B cell (primary cell): ENCODE results near the gene TSEN54. TPM values are rescaled to one million over a fixed set of nuclear protein-coding genes. Genes with fewer than 3 reads are reported as not detected.
A peak's percentile ranks its signal among the peaks of the same experiment; 100 is the strongest.

Experiments used
- ATAC-seq: fragments of 200-7000 bp; cut with Tn5 transposase; one replicate; pipeline ENCODE4 v1.10.0; 2021; ENCODE audit warnings: low read depth, mild to moderate bottlenecking, moderate number of reproducible peaks, moderate library complexity
- CTCF ChIA-PET: fragments of 350-600 bp; sonication (Branson Sonifier 250); formaldehyde crosslinking; loops from one replicate; lab custom pipeline; 2021; ENCODE audit warnings: antibody characterized with exemption, inconsistent platforms; lab: Charles Lee
- POLR2A ChIA-PET: fragments of 350-600 bp; sonication (Branson Sonifier 250); formaldehyde crosslinking; loops from one replicate; lab custom pipeline; 2021; ENCODE audit warnings: antibody characterized with exemption; lab: Charles Lee
- DNase-seq: peaks from one replicate; pipeline ENCODE4 v3.0.0; 2013
- H2AFZ ChIP-seq: 2 replicates; pipeline ENCODE4 v1.6.1; 2012; ENCODE audit warnings: mild to moderate bottlenecking, low read depth, low read length; ENCODE audit not compliant: insufficient read depth, poor library complexity, severe bottlenecking
- H3K27ac ChIP-seq, 2 donors: 1 replicate in 1 of 2; 2 replicates in 1 of 2; pipeline ENCODE4 v1.5.1; 2012 to 2013; ENCODE audit warnings: low read length in 2 of 2, mild to moderate bottlenecking in 2 of 2, moderate library complexity in 1 of 2
- H3K27me3 ChIP-seq, 4 experiments: fragments of 200-600 bp in 1 of 4; sonication (generic) in 1 of 4; replicated peaks in 1 of 4; 1 replicate in 2 of 4; 2 replicates in 2 of 4; pipeline versions ENCODE4 v1.6.1 to v1.7.0; 2013 to 2016; ENCODE audit warnings: low read length in 3 of 4, mild to moderate bottlenecking in 2 of 4, mixed read lengths in 1 of 4, moderate library complexity in 1 of 4; ENCODE audit not compliant: insufficient read depth in 4 of 4, control insufficient read depth in 3 of 4; ENCODE audit errors: control extremely low read depth in 1 of 4
- H3K36me3 ChIP-seq, 2 experiments: replicated peaks in 1 of 2; 1 replicate in 1 of 2; 2 replicates in 1 of 2; pipeline versions ENCODE4 v1.6.1 to v1.7.1; 2013; ENCODE audit warnings: low read length in 1 of 2; ENCODE audit not compliant: insufficient read depth in 2 of 2, control insufficient read depth in 1 of 2; ENCODE audit errors: control extremely low read depth in 1 of 2, extremely low read depth in 1 of 2
- H3K4me1 ChIP-seq, 2 donors: fragments of 200-600 bp in 1 of 2; sonication (generic) in 1 of 2; 1 replicate in 1 of 2; 2 replicates in 1 of 2; pipeline versions ENCODE4 v1.5.1 to v1.6.1; 2013 to 2017; ENCODE audit warnings: low read length in 2 of 2; ENCODE audit not compliant: control insufficient read depth in 2 of 2, insufficient read depth in 2 of 2
- H3K4me2 ChIP-seq: replicated peaks from 2 replicates; pipeline ENCODE3; 2012; ENCODE audit warnings: mild to moderate bottlenecking, low read depth, low read length; ENCODE audit not compliant: poor library complexity, severe bottlenecking
- H3K4me3 ChIP-seq, 5 experiments: fragments of 200-600 bp in 1 of 5; sonication (generic) in 1 of 5; 1 replicate in 3 of 5; 2 replicates in 2 of 5; pipeline versions ENCODE4 v1.5.1 to v1.7.0; 2011 to 2016; ENCODE audit warnings: low read length in 4 of 5, mild to moderate bottlenecking in 4 of 5, low read depth in 2 of 5, control low read depth in 1 of 5, moderate library complexity in 1 of 5; ENCODE audit not compliant: insufficient read depth in 1 of 5; ENCODE audit errors: control extremely low read depth in 1 of 5, extremely low read depth in 1 of 5
- H3K79me2 ChIP-seq: fragments of 200-600 bp; sonication (generic); one replicate; pipeline ENCODE4 v1.6.0; 2016; ENCODE audit warnings: low read length; ENCODE audit not compliant: control insufficient read depth, insufficient read depth
- H3K9ac ChIP-seq: fragments of 200-600 bp; sonication (generic); 2 replicates; pipeline ENCODE4 v1.6.1; 2017; ENCODE audit warnings: mild to moderate bottlenecking, low read length, moderate library complexity
- H3K9me3 ChIP-seq, 3 donors: one replicate each; pipeline versions ENCODE4 v1.6.1 to v1.7.1; 2013; ENCODE audit warnings: low read length in 2 of 3; ENCODE audit not compliant: control insufficient read depth in 2 of 3, insufficient read depth in 1 of 3; ENCODE audit errors: control extremely low read depth in 1 of 3
- H4K20me1 ChIP-seq: 2 replicates; pipeline ENCODE4 v1.6.0; 2012; ENCODE audit warnings: mild to moderate bottlenecking, low read length; ENCODE audit not compliant: insufficient read depth, control insufficient read depth, poor library complexity, severe bottlenecking
- H3K27ac Mint-ChIP-seq: one replicate; pipeline ENCODE4 v1.8.0; 2021; ENCODE audit warnings: mixed read lengths
- H3K27me3 Mint-ChIP-seq: one replicate; pipeline ENCODE4 v1.8.0; 2021; ENCODE audit warnings: mixed read lengths
- H3K4me1 Mint-ChIP-seq: one replicate; pipeline ENCODE4 v1.8.0; 2021; ENCODE audit warnings: mixed read lengths
- H3K4me3 Mint-ChIP-seq: one replicate; pipeline ENCODE4 v1.8.0; 2021; ENCODE audit warnings: mixed read lengths
- H3K9me3 Mint-ChIP-seq: one replicate; pipeline ENCODE4 v1.8.0; 2022; ENCODE audit warnings: mixed read lengths; ENCODE audit not compliant: insufficient read depth
- CTCF ChIP-seq: fragments of 200-600 bp; IDR thresholded peaks from one replicate; pipeline ENCODE4 v1.8.0; 2022; ENCODE audit warnings: antibody characterized with exemption, mild to moderate bottlenecking
- EZH2 ChIP-seq: IDR thresholded peaks from 2 replicates; pipeline ENCODE4 v1.6.1; 2012; ENCODE audit warnings: borderline replicate concordance, low read depth, mild to moderate bottlenecking, moderate library complexity, low read length; ENCODE audit not compliant: insufficient read depth, poor library complexity, severe bottlenecking
- WGBS: methylation state at CpG from one replicate; pipeline ENCODE4 v1.1.5; 2013; ENCODE audit warnings: missing lambda C conversion rate; ENCODE audit not compliant: insufficient coverage; 5-methylcytosine and 5-hydroxymethylcytosine counted together
- intact Hi-C: fragments of 100-400 bp; cut with micrococcal nuclease; formaldehyde crosslinking; loops from one replicate; pipeline ENCODE4 v1.10.0; 2022
- polyA plus RNA-seq: library from polyadenylated mRNA; depleted of rRNA; stranded (reverse); fragments of >200 nt; gene quantifications from 2 replicates; pipeline ENCODE4 v1.2.3, GENCODE V29; 2012
- total RNA-seq, 2 donors: library from RNA; stranded (reverse); fragments of 120-200 nt in 1 of 2; gene quantifications; 1 replicate in 1 of 2; 2 replicates in 1 of 2; pipeline versions ENCODE4 v1.2.3 to v1.2.4, GENCODE V29; 2013 to 2022

Gene TSEN54
- total and polyA plus RNA-seq, 2 donors (not counting 1 experiment from before 2014, with no cell fraction given), result 33.0 to 45.9 TPM

DNA sequence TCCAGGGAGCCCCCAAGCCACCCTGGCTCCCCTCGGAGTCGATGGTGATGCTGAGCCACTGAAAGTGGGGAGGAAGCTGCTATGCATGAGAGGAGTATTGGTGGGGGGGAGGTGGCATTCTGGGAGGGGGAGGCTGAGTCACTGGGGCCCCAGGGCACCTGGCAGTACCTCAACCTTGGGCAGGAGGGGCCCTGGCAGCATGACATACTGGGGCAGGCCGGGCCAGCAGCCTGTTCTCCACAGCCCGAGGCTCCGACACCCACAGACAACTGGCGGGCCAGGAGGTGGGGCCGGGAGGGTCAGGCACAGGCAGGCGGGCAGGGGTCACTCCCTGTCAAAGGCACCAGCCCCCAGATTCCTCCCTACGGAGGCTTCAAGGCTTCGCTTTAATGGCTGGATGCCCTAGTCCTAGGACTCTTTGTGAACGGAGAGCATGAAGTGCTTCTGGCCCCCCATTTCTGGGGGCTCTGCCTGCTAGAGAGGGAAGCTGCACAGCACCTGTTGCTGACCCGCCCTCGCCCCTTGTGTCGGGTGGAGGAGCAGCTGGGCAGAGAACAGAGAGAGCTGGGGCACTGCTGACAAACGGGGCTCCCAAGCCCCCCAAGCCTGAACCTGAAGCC is 1.9 kb upstream of the TSEN54 start:
- H3K27me3 ChIP-seq, result no peaks in the 10 kb centered on the region
- peak overlapping the region; percentile 87 for H2AFZ ChIP-seq
- no peak overlapping the region for H3K27ac ChIP-seq
- TF ChIP-seq EZH2 (no peak), CTCF (no peak)
- DNase-seq (no peak), ATAC-seq (no peak)
- POLR2A ChIA-PET, result interaction anchor here (0.5 to 0.6 kb wide), 2 partner anchors 75 to 86 kb away, joined by 3 to 5 read pairs; no protein-coding TSS in a partner anchor
- 60% methylated on average over 13 of the region's 15 CpGs for WGBS
- CTCF ChIA-PET, result interaction anchor here (0.7 to 1.3 kb wide), 4 partner anchors 10 to 224 kb away, joined by 3 to 4 read pairs (median 4); partner anchors contain the start of gene LLGL2
- Mint-ChIP-seq H3K27me3 (no peaks in the 10 kb centered on the region), H3K9me3 (no peaks in the 10 kb centered on the region), H3K27ac (no peak overlapping the region), H3K4me1 (peaks cover 19% of the 10 kb centered on the region), H3K4me3 (peak overlapping the region; percentile 59)
- H3K9ac ChIP-seq, result no peak overlapping the region
- H3K79me2 ChIP-seq, result peaks cover 11% of the 10 kb centered on the region
- H3K4me1 ChIP-seq, result peaks cover 26 to 39% of the 10 kb centered on the region in 2 donors
- H3K36me3 ChIP-seq, result no peaks in the 10 kb centered on the region
- intact Hi-C loops, result loop anchor here (2.0 to 10.0 kb wide), 2 partner anchors 88 to 250 kb away; partner anchors contain the start of gene GALK1
- H3K4me2 ChIP-seq, result peak overlapping the region; percentile 100
- H4K20me1 ChIP-seq, result peaks cover 10% of the 10 kb centered on the region
- no peaks in the 10 kb centered on the region for H3K9me3 ChIP-seq
- no peak overlapping the region for H3K4me3 ChIP-seq

DNA sequence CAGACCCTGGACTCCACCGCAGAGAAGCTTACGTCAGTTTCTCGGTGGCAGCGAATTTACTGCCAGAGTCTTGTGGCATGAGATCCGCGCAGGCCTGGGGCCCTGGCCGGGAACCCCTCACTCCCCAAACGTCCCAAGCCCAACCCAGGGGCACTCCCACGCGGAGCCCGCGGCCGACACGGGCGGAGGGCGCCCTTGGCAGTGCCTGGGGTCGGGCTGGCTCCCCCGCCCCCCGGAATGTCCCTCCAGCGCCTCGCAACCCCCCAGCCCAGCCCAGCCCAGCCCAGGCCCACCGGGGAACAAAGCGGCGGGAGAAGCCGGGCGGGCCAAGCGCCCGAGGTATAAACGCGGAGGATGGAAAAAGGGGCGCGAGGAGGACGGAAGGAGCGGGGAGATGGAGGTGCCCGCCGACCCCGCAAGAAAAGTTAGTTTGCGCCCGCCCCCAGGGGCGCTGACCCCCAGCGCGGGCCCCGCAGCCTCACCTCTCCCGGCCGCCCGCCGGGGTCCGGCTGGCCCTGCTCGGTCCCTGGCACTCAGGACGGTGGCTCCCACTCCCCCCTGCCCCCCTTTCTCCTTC is 1.3 kb upstream of the TSEN54 start:
- no peak overlapping the region for H3K27ac Mint-ChIP-seq
- H2AFZ ChIP-seq, result peak overlapping the region; percentile 87

More for the DNA sequence above, 1.3 kb upstream of the TSEN54 start:
- Mint-ChIP-seq H3K27me3 (no peaks in the 10 kb centered on the region), H3K9me3 (no peaks in the 10 kb centered on the region), H3K4me3 (peak overlapping the region; percentile 78), H3K4me1 (peaks cover 19% of the 10 kb centered on the region)
- H3K9me3 ChIP-seq, result no peaks in the 10 kb centered on the region
- ChIA-PET POLR2A (interaction anchor here (0.5 kb wide), 1 partner anchor 74 kb away, joined by 5 read pairs; no protein-coding TSS in a partner anchor), CTCF (interaction anchor here (1.1 to 1.2 kb wide), 2 partner anchors 10 to 224 kb away, joined by 3 to 4 read pairs; no protein-coding TSS in a partner anchor)
- peaks cover 11% of the 10 kb centered on the region for H3K79me2 ChIP-seq
- ATAC-seq, result no peak
- H3K4me1 ChIP-seq, result peaks cover 26 to 39% of the 10 kb centered on the region in 2 donors
- H3K4me3 ChIP-seq, result peak overlapping the region in 4 of 5 experiments; percentile 63 to 96 (median 72)
- peak overlapping the region; percentile 89 for H3K9ac ChIP-seq
- no peaks in the 10 kb centered on the region for H3K27me3 ChIP-seq
- no peak for TF ChIP-seq CTCF
- peak; percentile 47 for TF ChIP-seq EZH2
- WGBS, result 1% methylated on average over 41 of the region's 50 CpGs
- intact Hi-C loops, result loop anchor here (2.0 to 10.0 kb wide), 5 partner anchors 88 to 1222 kb away; partner anchors contain the start of genes GALK1, GRB2, MFSD11 and SRSF2
- H3K27ac ChIP-seq, result no peak overlapping the region
- H3K4me2 ChIP-seq, result peak overlapping the region; percentile 100
- no peaks in the 10 kb centered on the region for H3K36me3 ChIP-seq
- DNase-seq, result peak; percentile 40
- H4K20me1 ChIP-seq, result peaks cover 10% of the 10 kb centered on the region
